Endothelial cell (in vitro differentiated cells): ENCODE results near the gene ZNF580. TPM values are rescaled to one million over a fixed set of nuclear protein-coding genes. Genes with fewer than 3 reads are reported as not detected.

ENCODE experiments used
- DNase-seq: peaks from one replicate; pipeline ENCODE4 v3.0.0; 2021; ENCODE audit warnings: low spot score
- H3K27ac Mint-ChIP-seq: one replicate; pipeline ENCODE4 v1.8.0; 2021; ENCODE audit warnings: mixed read lengths, inconsistent platforms; ENCODE audit not compliant: unreplicated experiment
- H3K27me3 Mint-ChIP-seq: one replicate; pipeline ENCODE4 v1.8.0; 2021; ENCODE audit warnings: mild to moderate bottlenecking, moderate library complexity, mixed read lengths, inconsistent platforms; ENCODE audit not compliant: unreplicated experiment
- H3K36me3 Mint-ChIP-seq: one replicate; pipeline ENCODE4 v1.8.0; 2021; ENCODE audit warnings: mild to moderate bottlenecking, low read depth, mixed read lengths, inconsistent platforms; ENCODE audit not compliant: unreplicated experiment
- H3K4me1 Mint-ChIP-seq: one replicate; pipeline ENCODE4 v1.8.0; 2021; ENCODE audit warnings: mild to moderate bottlenecking, mixed read lengths, inconsistent platforms; ENCODE audit not compliant: unreplicated experiment
- H3K4me3 Mint-ChIP-seq: one replicate; pipeline ENCODE4 v1.8.0; 2021; ENCODE audit warnings: mild to moderate bottlenecking, mixed read lengths, inconsistent platforms; ENCODE audit not compliant: unreplicated experiment
- H3K9me3 Mint-ChIP-seq: one replicate; pipeline ENCODE4 v1.8.0; 2021; ENCODE audit warnings: mixed read lengths, inconsistent platforms; ENCODE audit not compliant: unreplicated experiment
- CTCF ChIP-seq: fragments of 200-600 bp; sonication (generic); IDR thresholded peaks from one replicate; pipeline ENCODE4 v1.5.0; 2021; ENCODE audit warnings: antibody characterized with exemption; ENCODE audit not compliant: unreplicated experiment
- total RNA-seq: library from RNA; stranded (reverse); fragmentation: NEBNext Ultra II Directional; extraction: Animal tissue kit (Norgen Biotek cat#: 25700); gene quantifications from one replicate; pipeline ENCODE4 v1.2.1, GENCODE V29; 2021; ENCODE audit not compliant: unreplicated experiment

Gene ZNF580
- total RNA-seq, 1 donor from 2014 or later, result 34.0 TPM

GRCh38 chr19:55637534-55637933 lies 3.3 kb upstream of the ZNF580 start:
- H3K27ac Mint-ChIP-seq, result peak overlapping the region; percentile 77
- no peak for TF ChIP-seq CTCF
- peaks cover 21% of the 10 kb centered on the region for H3K27me3 Mint-ChIP-seq
- no peak for DNase-seq
- peaks cover 20% of the 10 kb centered on the region for H3K36me3 Mint-ChIP-seq
- peak overlapping the region; percentile 65 for H3K4me3 Mint-ChIP-seq
- no peaks in the 10 kb centered on the region for H3K9me3 Mint-ChIP-seq
- H3K4me1 Mint-ChIP-seq, result peaks cover 36% of the 10 kb centered on the region

DNA sequence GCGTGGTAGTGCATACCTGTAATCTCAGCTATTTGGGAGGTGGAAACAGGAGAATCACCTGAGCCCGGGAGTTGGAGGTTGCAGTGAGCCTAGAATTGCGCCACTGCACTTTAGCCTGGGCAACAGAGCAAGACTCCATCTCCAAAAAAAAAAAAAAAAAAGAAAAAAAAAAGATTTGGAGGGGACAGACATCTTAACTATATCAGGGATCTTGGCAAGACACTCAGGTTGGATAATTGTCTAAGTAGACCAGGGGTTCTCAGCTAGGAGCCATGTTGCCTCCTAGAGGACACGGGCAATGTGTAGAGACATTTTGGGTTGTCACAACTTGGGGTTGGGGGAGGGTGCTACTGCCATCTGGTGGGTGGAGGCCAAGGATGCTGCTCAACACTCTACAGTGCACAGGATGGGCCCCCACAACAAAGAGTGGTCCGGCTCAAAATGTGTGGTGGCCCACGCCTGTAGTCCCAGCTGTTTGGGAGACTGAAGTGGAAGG lies 1.9 kb upstream of the ZNF580 start:
- no peaks in the 10 kb centered on the region for H3K9me3 Mint-ChIP-seq
- TF ChIP-seq CTCF, result peak; percentile 30
- DNase-seq, result peak; percentile 55
- peak overlapping the region; percentile 78 for H3K4me3 Mint-ChIP-seq
- peaks cover 43% of the 10 kb centered on the region for H3K4me1 Mint-ChIP-seq
- peak overlapping the region; percentile 36 for H3K27ac Mint-ChIP-seq
- peaks cover 23% of the 10 kb centered on the region for H3K27me3 Mint-ChIP-seq
- peaks cover 26% of the 10 kb centered on the region for H3K36me3 Mint-ChIP-seq

DNA sequence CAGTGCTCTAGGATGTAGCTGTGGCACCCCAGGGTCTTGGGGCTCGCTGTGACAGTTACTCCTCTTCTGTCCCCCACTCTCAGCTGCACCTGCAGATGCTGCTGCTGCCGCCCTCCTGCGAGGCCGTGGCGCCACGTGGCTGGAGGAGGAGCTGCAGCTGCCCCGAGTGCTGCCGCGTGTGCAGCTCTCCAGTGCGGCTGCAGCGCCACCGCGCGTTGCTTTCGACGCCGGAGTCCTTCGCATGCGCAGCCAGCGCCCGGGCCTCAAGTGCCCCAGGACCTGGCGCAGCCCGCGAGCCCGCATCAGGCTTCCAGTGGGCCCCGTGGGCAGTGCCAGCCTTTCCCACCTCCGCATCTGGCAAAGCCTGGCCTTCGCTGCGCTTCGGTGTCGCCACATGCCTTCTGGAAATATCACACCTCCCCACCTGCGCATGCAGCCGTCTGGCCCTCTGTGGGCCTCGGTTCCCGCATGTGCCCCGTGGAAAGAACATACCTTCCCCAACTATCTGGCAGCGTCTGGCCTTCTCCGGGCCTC lies 692 bp upstream of the ZNF580 start:
- no peak for DNase-seq
- peak overlapping the region; percentile 91 for H3K4me3 Mint-ChIP-seq
- peaks cover 26% of the 10 kb centered on the region for H3K36me3 Mint-ChIP-seq
- TF ChIP-seq CTCF, result no peak
- H3K27ac Mint-ChIP-seq, result peak overlapping the region; percentile 70
- H3K4me1 Mint-ChIP-seq, result peaks cover 38% of the 10 kb centered on the region
- no peaks in the 10 kb centered on the region for H3K9me3 Mint-ChIP-seq
- peaks cover 22% of the 10 kb centered on the region for H3K27me3 Mint-ChIP-seq

DNA sequence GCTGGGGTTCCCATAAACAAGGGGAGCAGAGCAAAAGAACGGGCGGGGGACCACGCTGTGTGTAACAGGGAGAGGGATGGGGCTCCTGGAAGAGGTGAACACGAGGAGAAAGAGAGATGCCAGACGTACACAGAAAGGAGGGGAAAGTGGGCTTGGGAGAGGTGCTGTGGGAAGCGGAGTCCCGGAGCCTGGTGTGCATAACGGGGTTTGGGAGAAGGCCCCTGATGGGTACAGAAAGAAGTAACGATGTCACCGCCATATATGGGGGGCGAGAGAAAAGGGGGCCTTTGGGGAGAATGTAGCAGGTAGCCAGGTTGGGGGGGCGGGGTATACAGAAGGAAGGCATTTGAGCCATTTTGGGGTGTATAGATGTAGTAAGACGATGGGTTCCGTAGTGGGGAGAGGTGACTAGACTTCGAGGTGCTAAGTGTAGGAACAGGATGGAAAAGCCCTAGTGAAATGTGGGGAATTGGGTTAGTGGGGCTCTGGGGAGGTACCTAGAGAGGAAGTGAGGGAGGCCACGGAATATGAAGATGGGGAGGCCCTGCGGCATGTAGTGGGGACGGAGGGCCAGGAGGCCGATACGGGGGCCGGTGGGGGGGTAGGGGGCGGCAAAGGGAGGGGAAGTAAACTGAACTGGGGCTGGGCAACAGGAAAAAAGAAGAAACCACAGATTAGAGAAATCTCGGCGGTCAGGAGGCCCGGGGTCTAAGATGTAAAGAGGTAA lies 787 bp downstream of the ZNF580 start:
- Mint-ChIP-seq H3K4me1 (peaks cover 29% of the 10 kb centered on the region), H3K9me3 (no peaks in the 10 kb centered on the region), H3K27ac (peak overlapping the region; percentile 76), H3K4me3 (peak overlapping the region; percentile 93), H3K36me3 (peaks cover 24% of the 10 kb centered on the region), H3K27me3 (peaks cover 22% of the 10 kb centered on the region)
- TF ChIP-seq CTCF, result no peak
- DNase-seq, result no peak
